ENCODE data around the gene ESPNL. TPM values are rescaled to one million over a fixed set of nuclear protein-coding genes. Genes with fewer than 3 reads are reported as not detected.

The ESPNL gene
- total and polyA plus RNA-seq, 4 donors = 0.08 to 0.59 (median 0.35) TPM

GRCh38 chr2:238092486-238093035 is 7.6 kb upstream of the ESPNL start:
- DNase-seq (ENCODE audit: low spot score) = no peak
- WGBS = 96% methylated on average over 12 of the region's 12 CpGs
- H3K27ac ChIP-seq (ENCODE audit: low read depth in 1 of 2, low read length in 2 of 2) = no peak overlapping the region
- no peaks in the 10 kb centered on the region for H3K9me3 ChIP-seq (ENCODE audit: control insufficient read depth in 4 of 4, low read length in 3 of 4)
- peaks cover 0 to 12% (median 3%) of the 10 kb centered on the region in 4 donors for H3K36me3 ChIP-seq (ENCODE audit: control insufficient read depth in 4 of 4, insufficient read depth in 3 of 4, low read depth in 1 of 4, low read length in 3 of 4)
- no peaks in the 10 kb centered on the region for H3K27me3 ChIP-seq (ENCODE audit: control insufficient read depth in 4 of 4, insufficient read depth in 4 of 4, low read length in 3 of 4)
- TF ChIP-seq CTCF (IDR thresholded peaks at IDR 0.05; ENCODE audit: low read depth, low read length, missing input control) (no peak), YY1 (IDR thresholded peaks at IDR 0.05) (no peak), HNF4G (IDR thresholded peaks at IDR 0.05) (no peak), RXRA (IDR thresholded peaks at IDR 0.05) (no peak), FOXA2 (IDR thresholded peaks at IDR 0.05) (no peak), GABPA (IDR thresholded peaks at IDR 0.05 in 1 of 2, conservative IDR thresholded peaks at IDR 0.05 in 1 of 2) (no peak), REST (IDR thresholded peaks at IDR 0.05) (no peak)
- H3K9ac ChIP-seq (ENCODE audit: low read depth in 1 of 2, low read length in 2 of 2) = no peak overlapping the region
- H3K4me3 ChIP-seq (ENCODE audit: low read depth in 1 of 3, low read length in 3 of 3) = no peak overlapping the region
- no peaks in the 10 kb centered on the region for H3K4me1 ChIP-seq (ENCODE audit: control insufficient read depth in 4 of 4, insufficient read depth in 4 of 4, low read length in 3 of 4)

- Histone ChIP-seq H3K9me3 (ENCODE audit: control insufficient read depth in 4 of 4, low read length in 3 of 4) (no peaks in the 10 kb centered on the region), H3K27ac (ENCODE audit: low read depth in 1 of 2, low read length in 2 of 2) (no peak overlapping the region), H3K9ac (ENCODE audit: low read depth in 1 of 2, low read length in 2 of 2) (no peak overlapping the region), H3K27me3 (ENCODE audit: control insufficient read depth in 4 of 4, insufficient read depth in 4 of 4, low read length in 3 of 4) (no peaks in the 10 kb centered on the region), H3K36me3 (ENCODE audit: control insufficient read depth in 4 of 4, insufficient read depth in 3 of 4, low read depth in 1 of 4, low read length in 3 of 4) (peaks cover 0 to 12% (median 3%) of the 10 kb centered on the region in 4 donors), H3K4me1 (ENCODE audit: control insufficient read depth in 4 of 4, insufficient read depth in 4 of 4, low read length in 3 of 4) (no peaks in the 10 kb centered on the region), H3K4me3 (ENCODE audit: low read depth in 1 of 3, low read length in 3 of 3) (no peak overlapping the region)
- no peak for DNase-seq (ENCODE audit: low spot score)
- 94% methylated on average over 26 of the region's 26 CpGs for WGBS
- no peak for TF ChIP-seq CTCF (IDR thresholded peaks at IDR 0.05; ENCODE audit: low read depth, low read length, missing input control)
Measured at GRCh38 chr2:238093181-238094140, 6.7 kb upstream of the ESPNL start.
